ENCODE results near the gene KIAA1755.

GRCh38 chr20:38178065-38178491, 82.5 kb downstream of the KIAA1755 start:
- TF ChIP-seq, protein P1, sequence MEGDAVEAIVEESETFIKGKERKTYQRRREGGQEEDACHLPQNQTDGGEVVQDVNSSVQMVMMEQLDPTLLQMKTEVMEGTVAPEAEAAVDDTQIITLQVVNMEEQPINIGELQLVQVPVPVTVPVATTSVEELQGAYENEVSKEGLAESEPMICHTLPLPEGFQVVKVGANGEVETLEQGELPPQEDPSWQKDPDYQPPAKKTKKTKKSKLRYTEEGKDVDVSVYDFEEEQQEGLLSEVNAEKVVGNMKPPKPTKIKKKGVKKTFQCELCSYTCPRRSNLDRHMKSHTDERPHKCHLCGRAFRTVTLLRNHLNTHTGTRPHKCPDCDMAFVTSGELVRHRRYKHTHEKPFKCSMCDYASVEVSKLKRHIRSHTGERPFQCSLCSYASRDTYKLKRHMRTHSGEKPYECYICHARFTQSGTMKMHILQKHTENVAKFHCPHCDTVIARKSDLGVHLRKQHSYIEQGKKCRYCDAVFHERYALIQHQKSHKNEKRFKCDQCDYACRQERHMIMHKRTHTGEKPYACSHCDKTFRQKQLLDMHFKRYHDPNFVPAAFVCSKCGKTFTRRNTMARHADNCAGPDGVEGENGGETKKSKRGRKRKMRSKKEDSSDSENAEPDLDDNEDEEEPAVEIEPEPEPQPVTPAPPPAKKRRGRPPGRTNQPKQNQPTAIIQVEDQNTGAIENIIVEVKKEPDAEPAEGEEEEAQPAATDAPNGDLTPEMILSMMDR (IDR thresholded peaks at IDR 0.05; ENCODE audit: low read depth, low read length, poor library complexity, severe bottlenecking) = no peak
- TF ChIP-seq EZH2phosphoT487 (IDR thresholded peaks at IDR 0.05; ENCODE audit: borderline replicate concordance, low read length) = no peak

All from DOHH2 (cell line).